Measurements from ENCODE around the gene AGXT2.

DNA sequence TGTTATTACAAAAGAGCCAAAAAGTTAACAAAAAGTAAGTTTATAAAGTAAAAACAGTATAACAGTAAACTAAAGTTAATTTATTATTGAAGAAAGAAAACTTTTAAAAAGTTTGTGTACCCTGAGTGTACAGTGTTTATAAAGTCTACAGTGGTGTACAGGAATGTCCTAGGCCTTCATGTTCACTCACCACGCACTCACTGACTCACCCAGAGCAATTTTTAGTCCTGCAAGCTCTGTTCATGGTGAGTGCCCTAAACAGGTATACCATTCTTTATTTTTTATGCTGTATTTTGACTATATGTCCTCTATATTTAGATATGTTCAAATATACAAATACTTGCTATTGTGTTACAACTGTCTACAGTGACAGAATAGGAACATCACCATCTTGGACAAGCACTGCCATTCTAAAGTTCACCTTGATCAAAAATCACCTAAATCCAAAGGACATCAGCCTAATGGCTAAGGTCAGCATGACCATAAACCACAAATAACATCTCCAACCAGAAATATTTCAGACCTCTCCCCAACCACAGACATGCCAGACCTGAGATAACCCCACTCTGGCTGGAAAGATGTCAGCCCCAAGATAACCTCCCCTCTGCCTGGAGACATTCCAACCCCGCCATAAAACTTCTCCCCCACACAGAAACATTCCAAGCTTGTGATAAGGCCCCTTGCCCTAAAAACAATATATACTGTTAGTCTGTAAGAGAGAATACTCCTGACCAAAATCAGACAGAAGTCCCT lies 56.1 kb downstream of the AGXT2 start:
- TF ChIP-seq, protein P1, sequence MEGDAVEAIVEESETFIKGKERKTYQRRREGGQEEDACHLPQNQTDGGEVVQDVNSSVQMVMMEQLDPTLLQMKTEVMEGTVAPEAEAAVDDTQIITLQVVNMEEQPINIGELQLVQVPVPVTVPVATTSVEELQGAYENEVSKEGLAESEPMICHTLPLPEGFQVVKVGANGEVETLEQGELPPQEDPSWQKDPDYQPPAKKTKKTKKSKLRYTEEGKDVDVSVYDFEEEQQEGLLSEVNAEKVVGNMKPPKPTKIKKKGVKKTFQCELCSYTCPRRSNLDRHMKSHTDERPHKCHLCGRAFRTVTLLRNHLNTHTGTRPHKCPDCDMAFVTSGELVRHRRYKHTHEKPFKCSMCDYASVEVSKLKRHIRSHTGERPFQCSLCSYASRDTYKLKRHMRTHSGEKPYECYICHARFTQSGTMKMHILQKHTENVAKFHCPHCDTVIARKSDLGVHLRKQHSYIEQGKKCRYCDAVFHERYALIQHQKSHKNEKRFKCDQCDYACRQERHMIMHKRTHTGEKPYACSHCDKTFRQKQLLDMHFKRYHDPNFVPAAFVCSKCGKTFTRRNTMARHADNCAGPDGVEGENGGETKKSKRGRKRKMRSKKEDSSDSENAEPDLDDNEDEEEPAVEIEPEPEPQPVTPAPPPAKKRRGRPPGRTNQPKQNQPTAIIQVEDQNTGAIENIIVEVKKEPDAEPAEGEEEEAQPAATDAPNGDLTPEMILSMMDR (IDR thresholded peaks at IDR 0.05) = no peak
- no peak for TF ChIP-seq POLR2AphosphoS5 (IDR thresholded peaks at IDR 0.05)
- TF ChIP-seq POLR2A (IDR thresholded peaks at IDR 0.05) = no peak
- TF ChIP-seq EP300 (IDR thresholded peaks at IDR 0.05) = no peak

Measured in stomach (tissue), 4 donors.